HepG2 (cell line): ENCODE measurements around the gene DDX24. TPM values are rescaled to one million over a fixed set of nuclear protein-coding genes. Genes with fewer than 3 reads are reported as not detected.

Source experiments
- ATAC-seq: fragments of 200-7000 bp; cut with Tn5 transposase; 3 replicates; pipeline ENCODE4 v1.9.1; 2020; ENCODE audit warnings: mild to moderate bottlenecking, moderate library complexity
- BruUV-seq: library from RNA; stranded (reverse); fragments of 400-500 nt; replicated peaks from 2 replicates; lab custom pipeline; 2021; lab: Mats Ljungman, UMichigan
- CTCF ChIA-PET: fragments of 300-600 bp; formaldehyde crosslinking; extraction: SDS; loops from one replicate; lab custom pipeline; 2021; ENCODE audit warnings: low total read pairs, inconsistent platforms, low intra/inter-chr PET ratio; lab: Yijun Ruan, JAX
- POLR2A ChIA-PET: fragments of 350-600 bp; sonication (Branson Sonifier 250); formaldehyde crosslinking; loops from one replicate; lab custom pipeline; 2020; ENCODE audit warnings: antibody characterized with exemption, inconsistent platforms; lab: Yijun Ruan, JAX
- DNase-seq: peaks from one replicate; pipeline ENCODE4 v3.0.0-alpha.2; 2015; ENCODE audit warnings: low spot score
- FAIRE-seq: peaks from 3 replicates; lab custom pipeline; 2011; peaks lifted over from hg19 to GRCh38; lab: Jason Lieb, UNC
- H2AFZ ChIP-seq: one replicate; pipeline ENCODE4 v1.6.1; 2011; ENCODE audit warnings: low read length, inconsistent platforms
- H3K27ac ChIP-seq: fragments of 300-600 bp; 3 replicates; pipeline ENCODE4 v1.8.0; 2011; ENCODE audit warnings: mixed run types, mild to moderate bottlenecking, mixed read lengths, low read length, inconsistent platforms; ENCODE audit not compliant: insufficient read depth; ENCODE audit errors: extremely low read length
- H3K27me3 ChIP-seq, 2 experiments: fragments of 200-600 bp in 1 of 2; 2 replicates in 1 of 2; 3 replicates in 1 of 2; pipeline versions ENCODE4 v1.6.0 to v1.8.0; 2011; ENCODE audit warnings: low read length in 2 of 2, mild to moderate bottlenecking in 2 of 2, moderate library complexity in 2 of 2, inconsistent platforms in 1 of 2; ENCODE audit not compliant: insufficient read depth in 2 of 2, control insufficient read depth in 1 of 2
- H3K36me3 ChIP-seq, 2 experiments: fragments of 200-600 bp in 1 of 2; replicated peaks in 1 of 2; 2 replicates in 1 of 2; 3 replicates in 1 of 2; pipeline versions ENCODE4 v1.5.1 to v1.8.0; 2011; ENCODE audit warnings: low read length in 2 of 2, inconsistent platforms in 1 of 2; ENCODE audit not compliant: insufficient read depth in 2 of 2, control insufficient read depth in 1 of 2
- H3K4me1 ChIP-seq: 2 replicates; pipeline ENCODE4 v1.5.1; 2012; ENCODE audit warnings: low read length, inconsistent platforms; ENCODE audit not compliant: insufficient read depth
- H3K4me2 ChIP-seq: 2 replicates; pipeline ENCODE4 v1.6.0; 2011; ENCODE audit warnings: low read depth, low read length, inconsistent platforms
- H3K4me3 ChIP-seq, 3 experiments: fragments of 200-600 bp in 1 of 3; sonication (generic), shearing (Covaris generic) in 1 of 3; replicated peaks in 1 of 3; 2 replicates each; pipeline ENCODE4 v1.5.1; 2011 to 2016; ENCODE audit warnings: low read length in 3 of 3, inconsistent platforms in 2 of 3, low read depth in 2 of 3, mild to moderate bottlenecking in 2 of 3, control low read depth in 1 of 3, mixed read lengths in 1 of 3; ENCODE audit not compliant: insufficient read depth in 1 of 3
- H3K79me2 ChIP-seq: one replicate; pipeline ENCODE4 v1.6.1; 2011; ENCODE audit warnings: low read length, inconsistent platforms; ENCODE audit not compliant: insufficient read depth
- H3K9ac ChIP-seq: 2 replicates; pipeline ENCODE4 v1.6.0; 2011; ENCODE audit warnings: mild to moderate bottlenecking, low read depth, low read length, inconsistent platforms; ENCODE audit not compliant: insufficient read depth
- H3K9me3 ChIP-seq: 2 replicates; pipeline ENCODE4 v1.5.1; 2012; ENCODE audit warnings: mild to moderate bottlenecking, low read length
- H4K20me1 ChIP-seq: 2 replicates; pipeline ENCODE4 v1.6.0; 2011; ENCODE audit warnings: inconsistent platforms, mild to moderate bottlenecking, low read length, moderate library complexity; ENCODE audit not compliant: insufficient read depth
- FOXA1 ChIP-seq, 2 experiments: fragments of 450-650 bp in 1 of 2; sonication (generic) in 1 of 2; formaldehyde crosslinking in 1 of 2; IDR thresholded peaks; 2 replicates each; pipeline versions ENCODE4 v1.4.0 to v1.6.1; 2016 to 2020; ENCODE audit warnings: missing genetic modification reagents in 1 of 2
- NFIB ChIP-seq: sonication (generic); formaldehyde crosslinking; IDR thresholded peaks from 2 replicates; pipeline ENCODE4 v1.9.0; 2021; ENCODE audit warnings: missing genetic modification reagents, mild to moderate bottlenecking, borderline replicate concordance
- SMC3 ChIP-seq: IDR thresholded peaks from 2 replicates; pipeline ENCODE4 v1.6.1; 2011; ENCODE audit warnings: low read length, improper control_type of control experiment
- STAG1 ChIP-seq: sonication (generic); formaldehyde crosslinking; IDR thresholded peaks from 2 replicates; pipeline ENCODE4 v1.4.0; 2020; ENCODE audit warnings: missing genetic modification reagents
- TSC22D2 ChIP-seq: sonication (generic); formaldehyde crosslinking; IDR thresholded peaks from 2 replicates; pipeline ENCODE4 v1.5.1; 2020; ENCODE audit warnings: missing genetic modification reagents, mild to moderate bottlenecking, borderline replicate concordance
- ZNF709 ChIP-seq: sonication (generic); formaldehyde crosslinking; IDR thresholded peaks from 2 replicates; pipeline ENCODE4 v1.5.0; 2020; ENCODE audit warnings: mild to moderate bottlenecking, missing genetic modification reagents
- WGBS: methylation state at CpG from one replicate; pipeline ENCODE4 v1.1.6; 2017; ENCODE audit warnings: low lambda C conversion rate; 5-methylcytosine and 5-hydroxymethylcytosine counted together
- in situ Hi-C: cut with HindIII; loops from 2 replicates; pipeline ENCODE4 v1.10.0; 2017; ENCODE audit warnings: low pct_unique_long_range_greater_than_20kb; ENCODE audit not compliant: extremely low pct_ligation_motif_present
- intact Hi-C: fragments of 100-400 bp; cut with micrococcal nuclease; formaldehyde crosslinking; loops from one replicate; pipeline ENCODE4 v1.10.0; 2022; ENCODE audit not compliant: unreplicated experiment
- polyA plus RNA-seq, 8 experiments: library from polyadenylated mRNA; depleted of rRNA in 3 of 8; stranded (reverse) in 7 of 8; unstranded in 1 of 8; fragments of >200 nt; fragmentation: Illumina TruSeq in 4 of 8; extraction: Trizol in 4 of 8; gene quantifications; 2 replicates each; pipeline versions ENCODE4 v1.2.1 to v1.2.3, GENCODE V29; 2011 to 2016; ENCODE audit warnings: low read depth in 4 of 8, missing spikeins in 1 of 8, mixed read lengths in 1 of 8; ENCODE audit not compliant: insufficient read depth in 1 of 8
- total RNA-seq, 5 experiments: library from RNA; depleted of rRNA; stranded (reverse); fragments of >200 nt; fragmentation: Illumina TruSeq; extraction: Trizol; gene quantifications; 2 replicates each; pipeline ENCODE4 v1.2.3, GENCODE V29; 2016; ENCODE audit warnings: low read depth in 1 of 5
- TF ChIP-seq, protein P1 (sequence below): sonication (generic); formaldehyde crosslinking; IDR thresholded peaks from 2 replicates; pipeline ENCODE4 v1.5.0; 2020; ENCODE audit warnings: mild to moderate bottlenecking, missing genetic modification reagents, moderate library complexity

Gene DDX24
- total and polyA plus RNA-seq, 2 of the 13 experiments (the other 11 are each of a cell fraction or from before 2014, with no cell fraction given): 67.3 to 149 TPM

DNA sequence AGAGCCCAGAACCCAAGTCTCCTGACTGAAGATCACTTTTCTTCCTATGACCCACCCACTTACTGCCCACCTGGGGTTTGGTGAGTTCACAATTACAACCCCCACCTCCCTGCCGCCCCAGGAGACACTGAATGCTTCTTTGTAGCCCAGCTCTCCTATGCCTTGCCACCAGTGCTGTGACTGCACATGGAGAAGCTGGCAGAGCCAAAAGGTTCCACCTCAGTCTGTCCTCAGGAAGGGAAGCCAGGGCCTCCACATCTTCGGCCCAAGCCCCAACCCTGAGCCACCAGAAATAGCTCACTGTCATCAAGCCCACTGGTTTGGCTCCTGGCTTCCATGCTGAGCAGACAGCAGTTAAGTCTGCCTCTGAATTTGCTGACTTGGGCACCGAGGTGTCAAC lies 29.2 kb downstream of the DDX24 start (continued):
- TF ChIP-seq NFIB (CRISPR knock-in tag) (no peak), TSC22D2 (no peak)

DNA sequence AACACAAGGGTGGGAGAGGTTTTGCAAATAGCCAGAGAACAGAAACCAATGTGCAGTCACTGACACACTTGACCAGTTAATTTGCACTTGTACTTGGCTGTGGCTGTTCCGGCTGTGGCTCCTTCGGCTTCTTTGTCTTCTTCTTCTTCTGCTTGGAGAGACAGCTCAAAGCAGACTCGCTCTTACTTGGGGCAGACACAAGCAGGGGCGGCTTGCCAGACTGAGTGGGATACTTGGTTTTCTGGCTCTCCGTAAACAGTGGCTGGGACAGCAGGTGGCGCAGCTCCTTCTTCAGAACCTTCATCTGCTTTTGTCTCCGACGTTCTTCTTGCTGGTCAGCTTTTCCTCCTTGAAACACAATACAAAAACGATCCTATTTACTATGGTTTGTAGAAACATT lies 29.9 kb downstream of the DDX24 start:
- no peak overlapping the region for H2AFZ ChIP-seq
- H3K79me2 ChIP-seq: no peaks in the 10 kb centered on the region
- ATAC-seq (peak; percentile 39; the same call in 2 of the 3 replicates), DNase-seq (no peak), FAIRE-seq (no peak)
- no peak overlapping the region for H3K4me3 ChIP-seq
- 80% methylated on average over 9 of the region's 9 CpGs for WGBS
- H3K36me3 ChIP-seq: peaks cover 34 to 89% of the 10 kb centered on the region in 2 experiments
- H3K9ac ChIP-seq: no peak overlapping the region
- no peak overlapping the region for H3K4me2 ChIP-seq
- intact Hi-C loops: loop anchor here (1.0 kb wide), 1 partner anchor 85 kb away; no protein-coding TSS in a partner anchor
- H3K9me3 ChIP-seq: no peaks in the 10 kb centered on the region
- no peaks in the 10 kb centered on the region for H4K20me1 ChIP-seq
- no peaks in the 10 kb centered on the region for H3K27me3 ChIP-seq
- POLR2A ChIA-PET: interaction anchor here (1.0 kb wide), 1 partner anchor 78 kb away, joined by 3 read pairs; no protein-coding TSS in a partner anchor
- no peak overlapping the region for H3K27ac ChIP-seq
- CTCF ChIA-PET: interaction anchor here (1.4 to 1.9 kb wide), 2 partner anchors 81 to 86 kb away, joined by 3 to 12 read pairs; no protein-coding TSS in a partner anchor
- TF ChIP-seq ZNF709 (CRISPR knock-in tag) (no peak), STAG1 (CRISPR knock-in tag) (peak; percentile 63), FOXA1 (IDR thresholded peaks at IDR 0.05) (no peak), FOXA1 (CRISPR knock-in tag; IDR thresholded peaks at IDR 0.05) (peak; percentile 45; the same call in 1 of the 2 replicates), SMC3 (peak; percentile 46)
- TF ChIP-seq, protein P1, sequence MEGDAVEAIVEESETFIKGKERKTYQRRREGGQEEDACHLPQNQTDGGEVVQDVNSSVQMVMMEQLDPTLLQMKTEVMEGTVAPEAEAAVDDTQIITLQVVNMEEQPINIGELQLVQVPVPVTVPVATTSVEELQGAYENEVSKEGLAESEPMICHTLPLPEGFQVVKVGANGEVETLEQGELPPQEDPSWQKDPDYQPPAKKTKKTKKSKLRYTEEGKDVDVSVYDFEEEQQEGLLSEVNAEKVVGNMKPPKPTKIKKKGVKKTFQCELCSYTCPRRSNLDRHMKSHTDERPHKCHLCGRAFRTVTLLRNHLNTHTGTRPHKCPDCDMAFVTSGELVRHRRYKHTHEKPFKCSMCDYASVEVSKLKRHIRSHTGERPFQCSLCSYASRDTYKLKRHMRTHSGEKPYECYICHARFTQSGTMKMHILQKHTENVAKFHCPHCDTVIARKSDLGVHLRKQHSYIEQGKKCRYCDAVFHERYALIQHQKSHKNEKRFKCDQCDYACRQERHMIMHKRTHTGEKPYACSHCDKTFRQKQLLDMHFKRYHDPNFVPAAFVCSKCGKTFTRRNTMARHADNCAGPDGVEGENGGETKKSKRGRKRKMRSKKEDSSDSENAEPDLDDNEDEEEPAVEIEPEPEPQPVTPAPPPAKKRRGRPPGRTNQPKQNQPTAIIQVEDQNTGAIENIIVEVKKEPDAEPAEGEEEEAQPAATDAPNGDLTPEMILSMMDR (CRISPR knock-in tag): peak; percentile 60
- peaks cover 11% of the 10 kb centered on the region for H3K4me1 ChIP-seq
- in situ Hi-C loops: loop anchor here (10.0 kb wide), 1 partner anchor 254 kb away; no protein-coding TSS in a partner anchor
- no TSS peak for BruUV-seq
